Measurements from ENCODE around the gene KCTD1. TPM values are rescaled to one million over a fixed set of nuclear protein-coding genes. Genes with fewer than 3 reads are reported as not detected.

KCTD1 gene
- total and polyA plus RNA-seq, 2 donors: 9.7 to 12.1 TPM

DNA sequence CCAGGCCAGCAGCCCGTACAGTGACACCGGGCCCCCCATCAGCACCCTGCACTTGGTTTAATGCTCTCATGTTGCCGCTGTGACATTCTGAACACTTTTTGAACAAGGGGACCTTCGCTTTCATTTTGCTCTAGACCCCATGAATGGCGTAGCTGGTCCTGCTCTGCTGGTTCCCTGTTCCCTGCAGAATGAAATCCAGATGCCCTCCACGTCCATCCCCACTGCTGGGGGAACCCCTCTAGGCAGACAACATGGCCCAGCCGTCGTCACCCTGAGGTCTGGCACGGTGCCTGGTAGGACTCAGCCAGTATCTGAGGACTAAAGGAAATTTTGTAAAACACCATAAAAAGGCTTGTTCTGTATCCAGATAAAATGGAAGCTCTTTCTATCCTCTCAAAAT is 128.6 kb downstream of the KCTD1 start:
- no peak overlapping the region for H3K4me3 ChIP-seq (ENCODE audit: low read depth, low read length)

DNA sequence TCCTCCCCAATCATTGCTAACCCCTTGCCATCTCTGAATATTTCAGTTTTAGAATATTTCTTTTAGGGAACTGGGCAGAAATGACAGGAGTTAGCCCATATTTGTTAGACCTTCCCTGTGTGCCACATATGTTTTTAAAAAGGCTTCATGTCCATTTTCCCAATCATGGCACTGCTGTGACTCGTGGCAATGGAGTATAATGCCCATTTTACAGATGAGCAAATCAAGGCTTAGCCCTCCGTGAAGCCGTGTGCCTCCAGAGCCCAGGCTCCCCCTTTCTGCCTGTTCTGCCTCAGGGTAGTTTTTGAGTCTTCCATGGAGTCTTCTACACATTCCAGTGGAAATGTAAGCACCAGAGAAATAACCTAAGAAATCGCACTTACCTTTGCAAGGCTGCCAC is 130.1 kb downstream of the KCTD1 start:
- Histone ChIP-seq H3K4me3 (ENCODE audit: low read depth, low read length) (no peak overlapping the region), H3K27ac (ENCODE audit: low read depth) (no peak overlapping the region), H3K36me3 (ENCODE audit: insufficient read depth) (no peaks in the 10 kb centered on the region), H3K4me1 (ENCODE audit: insufficient read depth) (no peaks in the 10 kb centered on the region)
- no peak for DNase-seq (ENCODE audit: extremely low spot score)
- 93% methylated on average over 4 of the region's 4 CpGs for WGBS

More for the DNA sequence above, 128.6 kb downstream of the KCTD1 start:
- no peak overlapping the region for H3K27ac ChIP-seq (ENCODE audit: low read depth)
- H3K36me3 ChIP-seq (ENCODE audit: insufficient read depth): no peaks in the 10 kb centered on the region
- no peak for DNase-seq (ENCODE audit: extremely low spot score)
- 67% methylated on average over 9 of the region's 9 CpGs for WGBS
- no peaks in the 10 kb centered on the region for H3K4me1 ChIP-seq (ENCODE audit: insufficient read depth)

DNA sequence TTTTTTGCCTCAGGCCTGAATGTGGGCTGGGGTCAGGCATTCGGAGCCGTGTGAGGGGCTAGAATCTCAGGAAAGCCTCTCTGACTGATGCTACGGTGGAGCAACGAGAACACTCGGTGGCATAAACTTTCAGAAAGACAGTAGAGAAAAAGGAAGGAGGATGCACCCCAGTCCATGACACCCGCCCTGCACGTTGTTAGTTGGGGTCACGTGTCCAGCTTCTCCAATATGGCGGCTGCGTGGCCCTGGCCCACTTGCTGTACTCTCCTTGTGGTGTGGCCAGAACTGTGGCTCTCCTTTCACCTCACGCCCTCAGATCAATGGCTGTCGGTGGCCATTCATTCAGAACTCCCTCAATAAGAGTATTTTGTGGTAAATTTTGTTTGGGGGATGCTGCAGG is 131.2 kb downstream of the KCTD1 start:
- Histone ChIP-seq H3K4me1 (ENCODE audit: insufficient read depth) (no peaks in the 10 kb centered on the region), H3K27ac (ENCODE audit: low read depth) (no peak overlapping the region), H3K4me3 (ENCODE audit: low read depth, low read length) (no peak overlapping the region), H3K36me3 (ENCODE audit: insufficient read depth) (no peaks in the 10 kb centered on the region)
- no peak for DNase-seq (ENCODE audit: extremely low spot score)
- 94% methylated on average over 12 of the region's 12 CpGs for WGBS

DNA sequence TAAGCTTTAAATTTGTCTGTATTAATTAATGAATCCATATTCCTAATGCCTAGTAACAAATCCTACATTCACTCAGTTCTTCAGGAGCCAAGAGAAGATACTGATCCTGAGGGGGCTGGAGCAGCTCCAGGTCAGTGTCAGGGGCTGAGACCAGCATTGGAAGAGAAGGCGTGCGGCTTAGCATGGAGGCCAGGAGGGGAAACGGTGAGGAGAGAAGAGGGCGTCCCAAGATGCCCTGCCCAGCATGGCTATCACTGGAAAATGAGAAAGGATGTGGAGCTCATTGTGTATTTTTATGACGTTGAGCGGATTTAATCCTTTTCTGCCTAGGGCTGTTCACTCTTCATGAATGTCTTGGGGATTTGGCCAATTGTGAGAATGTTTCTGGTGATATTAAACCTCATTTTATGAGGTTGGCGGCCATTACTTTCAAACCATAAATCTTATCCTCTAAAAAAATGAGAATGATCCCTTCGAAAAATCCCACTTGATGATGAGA is 131.7 kb downstream of the KCTD1 start:
- 62% methylated on average over 8 of the region's 8 CpGs for WGBS
- no peak for DNase-seq (ENCODE audit: extremely low spot score)

DNA sequence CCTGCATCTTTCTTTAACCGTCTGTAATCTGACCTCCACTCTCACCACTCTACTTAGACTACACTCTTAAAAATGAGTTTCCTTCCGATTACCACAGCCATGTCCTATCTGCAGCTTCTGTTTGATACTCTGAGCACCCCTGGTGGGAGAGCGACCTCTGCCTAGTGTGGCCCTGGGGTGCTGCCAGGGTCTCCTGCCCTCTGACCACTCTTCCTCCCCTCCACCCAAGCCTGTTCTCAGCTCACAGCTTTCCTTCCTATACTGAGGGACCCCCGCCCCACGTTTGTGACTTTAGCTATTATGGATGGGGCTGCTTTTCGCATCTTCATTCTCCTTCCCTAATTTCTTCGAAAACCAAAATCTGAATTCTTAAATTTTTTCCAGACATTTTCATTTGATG is 132.7 kb downstream of the KCTD1 start:
- DNase-seq (ENCODE audit: extremely low spot score): no peak
- Histone ChIP-seq H3K36me3 (ENCODE audit: insufficient read depth) (no peaks in the 10 kb centered on the region), H3K27ac (ENCODE audit: low read depth) (no peak overlapping the region), H3K4me3 (ENCODE audit: low read depth, low read length) (no peak overlapping the region), H3K4me1 (ENCODE audit: insufficient read depth) (no peaks in the 10 kb centered on the region)
- 66% methylated on average over 7 of the region's 7 CpGs for WGBS

More for the DNA sequence above, 131.7 kb downstream of the KCTD1 start:
- H3K36me3 ChIP-seq (ENCODE audit: insufficient read depth): no peaks in the 10 kb centered on the region
- no peak overlapping the region for H3K4me3 ChIP-seq (ENCODE audit: low read depth, low read length)
- no peaks in the 10 kb centered on the region for H3K4me1 ChIP-seq (ENCODE audit: insufficient read depth)
- H3K27ac ChIP-seq (ENCODE audit: low read depth): no peak overlapping the region

DNA sequence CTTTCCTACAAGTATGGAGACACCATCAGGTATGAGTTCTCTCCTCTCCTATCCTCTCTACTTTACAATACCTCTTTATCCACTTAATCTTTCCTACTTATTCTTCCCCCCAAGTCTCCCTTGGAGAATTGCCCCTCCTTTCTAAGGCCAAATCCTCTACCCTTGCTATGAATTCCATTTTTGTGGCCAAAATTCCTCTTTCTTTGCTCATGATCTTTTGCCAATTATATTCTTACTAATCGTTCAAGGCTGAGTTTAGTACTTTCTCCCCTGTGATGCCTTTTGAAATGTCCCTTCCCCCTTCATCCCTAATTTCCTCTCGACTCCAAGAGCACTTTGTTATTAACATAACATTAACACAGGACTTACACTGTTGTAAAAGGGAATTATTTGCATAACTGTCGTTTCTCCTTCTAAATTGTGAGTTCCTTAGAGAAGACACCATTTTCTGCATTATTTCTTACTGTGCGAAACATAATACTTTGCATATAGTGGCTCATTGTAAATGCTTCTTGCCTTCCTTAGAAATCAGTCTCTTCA is 133.4 kb downstream of the KCTD1 start:
- no peaks in the 10 kb centered on the region for H3K4me1 ChIP-seq (ENCODE audit: insufficient read depth)
- WGBS: 40% methylated on average over 4 of the region's 4 CpGs
- DNase-seq (ENCODE audit: extremely low spot score): no peak

DNA sequence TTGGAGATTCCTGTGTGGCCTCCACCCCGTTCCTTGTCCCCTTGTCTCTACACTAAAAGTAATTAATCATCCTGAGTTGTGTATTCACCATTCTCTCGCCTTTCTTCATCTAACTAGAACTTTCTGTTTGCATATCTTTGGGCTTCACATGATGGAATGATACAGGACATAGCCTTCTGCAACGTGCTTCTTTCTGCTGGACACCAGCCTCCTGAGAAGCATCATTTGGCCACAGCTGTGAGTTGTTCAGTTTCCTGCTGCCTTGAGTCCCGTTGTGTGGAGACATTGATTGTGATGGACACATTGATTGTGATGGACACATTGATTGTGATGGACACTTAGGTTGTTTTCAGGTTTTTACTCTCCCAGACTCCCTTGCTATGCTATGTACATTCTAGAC is 139.3 kb downstream of the KCTD1 start:
- no peak overlapping the region for H3K4me3 ChIP-seq (ENCODE audit: low read depth, low read length)
- 84% methylated on average over 4 of the region's 4 CpGs for WGBS
- no peak for DNase-seq (ENCODE audit: extremely low spot score)
- H3K4me1 ChIP-seq (ENCODE audit: insufficient read depth): no peaks in the 10 kb centered on the region
- H3K27ac ChIP-seq (ENCODE audit: low read depth): no peak overlapping the region
- no peaks in the 10 kb centered on the region for H3K36me3 ChIP-seq (ENCODE audit: insufficient read depth)

More for the DNA sequence above, 133.4 kb downstream of the KCTD1 start:
- no peak overlapping the region for H3K4me3 ChIP-seq (ENCODE audit: low read depth, low read length)
- H3K36me3 ChIP-seq (ENCODE audit: insufficient read depth): no peaks in the 10 kb centered on the region
- H3K27ac ChIP-seq (ENCODE audit: low read depth): no peak overlapping the region

DNA sequence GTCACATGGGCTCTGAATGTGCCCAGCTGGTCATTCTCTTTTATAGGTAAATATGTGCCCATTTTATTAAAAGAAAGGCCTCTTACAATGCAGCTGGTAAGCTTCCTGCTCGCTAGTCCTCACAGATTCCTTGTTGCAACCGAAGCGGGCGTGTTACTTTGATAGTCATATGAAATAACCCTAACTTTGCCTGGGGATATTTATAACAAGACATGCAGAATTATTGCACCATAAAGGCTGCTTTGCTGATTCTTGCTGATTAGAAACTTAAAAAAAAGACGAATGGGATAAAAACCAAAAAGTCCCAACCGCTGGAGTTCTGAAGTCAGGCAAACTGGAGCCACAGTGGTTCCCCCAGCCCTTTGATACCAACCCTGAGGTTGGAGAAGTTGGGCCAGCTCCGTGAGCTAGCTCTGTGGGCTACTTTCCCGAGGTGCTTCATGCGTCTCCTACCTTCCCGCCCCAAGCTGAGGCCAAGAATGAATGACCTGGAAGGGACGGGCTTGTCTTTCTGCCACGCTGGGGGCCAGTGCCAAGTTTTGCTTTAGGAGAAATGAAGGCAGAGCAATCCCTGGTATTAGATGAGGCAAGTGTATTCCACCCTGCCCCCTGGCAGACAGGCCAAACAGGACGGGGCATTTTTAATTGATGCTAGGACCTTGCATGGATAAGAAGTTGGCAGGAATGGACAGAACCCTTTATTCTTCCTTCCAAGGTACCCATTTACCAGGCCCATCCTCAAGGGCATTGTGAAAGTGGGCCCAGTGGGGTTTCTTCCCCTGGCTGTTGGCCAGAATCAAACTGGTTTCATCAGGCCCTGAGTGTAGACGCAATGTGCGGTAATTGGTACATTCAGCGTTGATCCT is 140.4 kb downstream of the KCTD1 start:
- Histone ChIP-seq H3K36me3 (ENCODE audit: insufficient read depth) (no peaks in the 10 kb centered on the region), H3K27ac (ENCODE audit: low read depth) (no peak overlapping the region), H3K4me3 (ENCODE audit: low read depth, low read length) (no peak overlapping the region), H3K4me1 (ENCODE audit: insufficient read depth) (no peaks in the 10 kb centered on the region)
- DNase-seq (ENCODE audit: extremely low spot score): no peak
- 85% methylated on average over 16 of the region's 16 CpGs for whole genome bisulfite sequencing

DNA sequence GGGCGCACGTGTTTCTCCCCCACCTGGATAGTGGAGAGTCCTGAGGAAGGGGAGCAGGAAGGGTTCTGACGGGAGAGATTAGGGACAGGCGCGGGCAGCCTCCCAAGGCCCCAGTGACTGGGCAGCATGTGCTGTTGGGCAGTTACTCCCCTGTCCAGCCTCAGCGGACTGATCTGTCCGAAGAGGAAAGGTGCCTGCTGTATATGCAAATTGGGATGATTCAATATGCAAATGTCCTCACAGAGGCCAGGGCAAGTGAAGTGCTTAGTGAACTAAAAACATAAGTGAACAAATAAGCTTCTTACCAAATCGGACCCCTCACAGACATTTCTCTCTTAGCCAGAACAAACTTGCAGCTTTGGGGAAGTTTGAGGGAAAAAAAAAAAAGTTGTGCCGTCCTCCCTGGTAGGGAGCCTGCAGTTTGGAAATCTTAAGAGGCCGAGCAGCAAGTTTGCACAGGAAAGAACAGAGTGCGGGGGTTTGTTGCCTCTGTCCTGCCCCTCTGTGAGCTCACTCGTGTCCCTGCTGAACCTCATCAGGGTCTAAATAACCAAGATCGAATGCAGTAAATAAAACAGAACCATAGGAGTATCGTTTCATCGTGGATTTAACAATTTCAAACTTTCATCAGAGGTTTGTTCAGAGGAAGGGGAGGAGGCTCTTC is 141.4 kb downstream of the KCTD1 start:
- 75% methylated on average over 15 of the region's 15 CpGs for WGBS
- no peak for DNase-seq (ENCODE audit: extremely low spot score)
- Histone ChIP-seq H3K4me1 (ENCODE audit: insufficient read depth) (no peaks in the 10 kb centered on the region), H3K36me3 (ENCODE audit: insufficient read depth) (no peaks in the 10 kb centered on the region), H3K27ac (ENCODE audit: low read depth) (no peak overlapping the region), H3K4me3 (ENCODE audit: low read depth, low read length) (no peak overlapping the region)

DNA sequence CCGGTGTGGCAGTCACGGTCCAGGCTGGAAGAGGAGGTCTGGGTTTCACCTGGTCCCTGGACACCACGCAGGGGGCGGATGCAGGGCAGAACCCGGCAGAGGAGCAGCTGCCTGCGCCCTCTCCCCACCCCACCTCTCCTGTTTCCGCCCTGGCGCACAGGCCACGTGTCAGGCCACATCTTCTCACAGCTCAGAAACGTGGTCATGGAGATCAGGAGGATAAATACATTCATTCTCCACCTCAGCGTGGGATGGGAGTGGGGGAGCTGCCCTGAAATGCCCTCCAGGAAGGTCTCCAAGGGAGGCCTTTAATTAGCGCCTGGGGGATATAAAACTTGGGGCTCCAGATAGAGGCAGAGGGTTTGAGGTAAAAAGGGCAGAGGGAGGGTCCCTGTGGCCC is 142.0 kb downstream of the KCTD1 start:
- Histone ChIP-seq H3K4me1 (ENCODE audit: insufficient read depth) (no peaks in the 10 kb centered on the region), H3K4me3 (ENCODE audit: low read depth, low read length) (no peak overlapping the region), H3K36me3 (ENCODE audit: insufficient read depth) (no peaks in the 10 kb centered on the region), H3K27ac (ENCODE audit: low read depth) (no peak overlapping the region)
- DNase-seq (ENCODE audit: extremely low spot score): no peak
- 79% methylated on average over 12 of the region's 12 CpGs for WGBS

DNA sequence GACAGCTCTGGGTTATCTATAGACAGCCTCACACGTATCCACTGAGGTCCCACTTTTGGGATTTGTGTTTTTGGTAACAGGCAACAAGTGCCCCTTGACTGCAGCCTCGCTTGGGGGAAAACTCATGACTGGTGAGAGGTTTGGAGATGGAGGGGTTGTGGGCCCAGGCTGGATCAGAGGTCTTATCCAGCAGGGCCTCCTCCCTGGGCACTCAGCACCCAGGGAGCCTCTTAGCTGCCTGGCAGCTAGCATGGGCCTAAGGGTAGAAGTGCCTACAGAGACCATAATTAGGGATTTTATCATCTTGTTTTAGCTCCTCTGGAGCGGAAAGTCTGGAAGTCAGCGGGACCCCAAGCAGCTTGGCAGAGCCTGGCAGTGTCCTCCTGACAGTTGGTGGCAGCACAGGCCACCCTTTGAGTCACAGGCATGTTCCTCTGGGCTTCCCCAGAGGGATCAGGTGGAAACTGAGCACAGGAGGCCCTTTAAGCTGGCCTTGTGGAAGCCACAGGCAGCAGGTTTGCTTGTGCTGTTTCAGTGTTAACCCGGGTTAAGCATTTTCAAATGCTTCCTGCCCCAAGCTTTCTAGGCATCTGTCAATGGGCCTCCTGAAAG is 143.1 kb downstream of the KCTD1 start:
- no peak for DNase-seq (ENCODE audit: extremely low spot score)
- Histone ChIP-seq H3K27ac (ENCODE audit: low read depth) (no peak overlapping the region), H3K4me1 (ENCODE audit: insufficient read depth) (no peaks in the 10 kb centered on the region), H3K4me3 (ENCODE audit: low read depth, low read length) (no peak overlapping the region), H3K36me3 (ENCODE audit: insufficient read depth) (no peaks in the 10 kb centered on the region)
- WGBS: 67% methylated on average over 5 of the region's 5 CpGs

Measured in urinary bladder (tissue), 4 donors.